Measurements from ENCODE around the gene USP20. TPM values are rescaled to one million over a fixed set of nuclear protein-coding genes. Genes with fewer than 3 reads are reported as not detected.

USP20 gene
- total and polyA plus RNA-seq, 4 donors: 15.9 to 108 (median 45.3) TPM

- no peak for ATAC-seq (ENCODE audit: low FRiP score)
These were observed 31.6 kb upstream of the USP20 start for GRCh38 chr9:129803676-129804060.

GRCh38 chr9:129806061-129806460 lies 29.2 kb upstream of the USP20 start:
- no peak for ATAC-seq (ENCODE audit: low FRiP score)
- H3K36me3 ChIP-seq (ENCODE audit: control insufficient read depth in 1 of 2, insufficient read depth in 2 of 2, low read length in 1 of 2): peaks cover 0 to 3% of the 10 kb centered on the region in 2 donors
- intact Hi-C loops (cut with DNase I): no loop called here
- no peak overlapping the region for H3K4me3 ChIP-seq (ENCODE audit: low read length in 2 of 2)
- H3K27me3 ChIP-seq (ENCODE audit: control insufficient read depth in 1 of 2, insufficient read depth in 2 of 2, low read length in 1 of 2): no peaks in the 10 kb centered on the region
- no peak for DNase-seq
- WGBS, 2 donors: 73 to 77% methylated on average over 4 of the region's 4 CpGs
- H3K9me3 ChIP-seq (ENCODE audit: control insufficient read depth, low read length): no peaks in the 10 kb centered on the region
- no peak overlapping the region for H3K27ac ChIP-seq (ENCODE audit: low read depth in 1 of 2, low read length in 2 of 2)
- H3K4me1 ChIP-seq (ENCODE audit: control insufficient read depth in 1 of 2, insufficient read depth in 2 of 2, low read length in 2 of 2): no peaks in the 10 kb centered on the region

More at GRCh38 chr9:129803676-129804060, 31.6 kb upstream of the USP20 start:
- Histone ChIP-seq H3K4me1 (ENCODE audit: control insufficient read depth in 1 of 2, insufficient read depth in 2 of 2, low read length in 2 of 2) (no peaks in the 10 kb centered on the region), H3K36me3 (ENCODE audit: control insufficient read depth in 1 of 2, insufficient read depth in 2 of 2, low read length in 1 of 2) (no peaks in the 10 kb centered on the region), H3K27ac (ENCODE audit: low read depth in 1 of 2, low read length in 2 of 2) (no peak overlapping the region), H3K9me3 (ENCODE audit: control insufficient read depth, low read length) (no peaks in the 10 kb centered on the region), H3K27me3 (ENCODE audit: control insufficient read depth in 1 of 2, insufficient read depth in 2 of 2, low read length in 1 of 2) (no peaks in the 10 kb centered on the region), H3K4me3 (ENCODE audit: low read length in 2 of 2) (peak overlapping the region; percentile 72 to 75)
- WGBS, 2 donors: 1% methylated on average over 14 of the region's 14 CpGs
- intact Hi-C loops (cut with DNase I): no loop called here
- DNase-seq: no peak

GRCh38 chr9:129809346-129809745 lies 25.9 kb upstream of the USP20 start:
- ATAC-seq (ENCODE audit: low FRiP score) (no peak), DNase-seq (no peak)
- 85 to 86% methylated on average over 11 of the region's 11 CpGs for WGBS, 2 donors
- Histone ChIP-seq H3K27ac (ENCODE audit: low read depth in 1 of 2, low read length in 2 of 2) (no peak overlapping the region), H3K4me1 (ENCODE audit: control insufficient read depth in 1 of 2, insufficient read depth in 2 of 2, low read length in 2 of 2) (no peaks in the 10 kb centered on the region), H3K36me3 (ENCODE audit: control insufficient read depth in 1 of 2, insufficient read depth in 2 of 2, low read length in 1 of 2) (peaks cover 0 to 3% of the 10 kb centered on the region in 2 donors), H3K9me3 (ENCODE audit: control insufficient read depth, low read length) (no peaks in the 10 kb centered on the region), H3K4me3 (ENCODE audit: low read length in 2 of 2) (no peak overlapping the region), H3K27me3 (ENCODE audit: control insufficient read depth in 1 of 2, insufficient read depth in 2 of 2, low read length in 1 of 2) (no peaks in the 10 kb centered on the region)
- intact Hi-C loops (cut with DNase I): no loop called here

GRCh38 chr9:129810116-129810515 lies 25.1 kb upstream of the USP20 start:
- Histone ChIP-seq H3K36me3 (ENCODE audit: control insufficient read depth in 1 of 2, insufficient read depth in 2 of 2, low read length in 1 of 2) (peaks cover 0 to 3% of the 10 kb centered on the region in 2 donors), H3K4me1 (ENCODE audit: control insufficient read depth in 1 of 2, insufficient read depth in 2 of 2, low read length in 2 of 2) (no peaks in the 10 kb centered on the region), H3K27ac (ENCODE audit: low read depth in 1 of 2, low read length in 2 of 2) (no peak overlapping the region), H3K4me3 (ENCODE audit: low read length in 2 of 2) (no peak overlapping the region), H3K27me3 (ENCODE audit: control insufficient read depth in 1 of 2, insufficient read depth in 2 of 2, low read length in 1 of 2) (no peaks in the 10 kb centered on the region), H3K9me3 (ENCODE audit: control insufficient read depth, low read length) (no peaks in the 10 kb centered on the region)
- 84 to 86% methylated on average over 11 of the region's 11 CpGs for WGBS, 2 donors
- DNase-seq (no peak), ATAC-seq (ENCODE audit: low FRiP score) (no peak)
- intact Hi-C loops (cut with DNase I): no loop called here

- DNase-seq (no peak), ATAC-seq (ENCODE audit: low FRiP score) (no peak)
- no peaks in the 10 kb centered on the region for H3K9me3 ChIP-seq (ENCODE audit: control insufficient read depth, low read length)
- no peak overlapping the region for H3K4me3 ChIP-seq (ENCODE audit: low read length in 2 of 2)
- H3K36me3 ChIP-seq (ENCODE audit: control insufficient read depth in 1 of 2, insufficient read depth in 2 of 2, low read length in 1 of 2): peaks cover 0 to 3% of the 10 kb centered on the region in 2 donors
- H3K27ac ChIP-seq (ENCODE audit: low read depth in 1 of 2, low read length in 2 of 2): no peak overlapping the region
- H3K27me3 ChIP-seq (ENCODE audit: control insufficient read depth in 1 of 2, insufficient read depth in 2 of 2, low read length in 1 of 2): no peaks in the 10 kb centered on the region
- WGBS, 2 donors: 78% methylated on average over 6 of the region's 6 CpGs
- H3K4me1 ChIP-seq (ENCODE audit: control insufficient read depth in 1 of 2, insufficient read depth in 2 of 2, low read length in 2 of 2): no peaks in the 10 kb centered on the region
- intact Hi-C loops (cut with DNase I): no loop called here
These were observed 24.5 kb upstream of the USP20 start for GRCh38 chr9:129810788-129811187.

- Histone ChIP-seq H3K9me3 (ENCODE audit: control insufficient read depth, low read length) (no peaks in the 10 kb centered on the region), H3K4me3 (ENCODE audit: low read length in 2 of 2) (no peak overlapping the region), H3K4me1 (ENCODE audit: control insufficient read depth in 1 of 2, insufficient read depth in 2 of 2, low read length in 2 of 2) (no peaks in the 10 kb centered on the region), H3K27me3 (ENCODE audit: control insufficient read depth in 1 of 2, insufficient read depth in 2 of 2, low read length in 1 of 2) (no peaks in the 10 kb centered on the region), H3K36me3 (ENCODE audit: control insufficient read depth in 1 of 2, insufficient read depth in 2 of 2, low read length in 1 of 2) (peaks cover 0 to 3% of the 10 kb centered on the region in 2 donors), H3K27ac (ENCODE audit: low read depth in 1 of 2, low read length in 2 of 2) (no peak overlapping the region)
- intact Hi-C loops (cut with DNase I): no loop called here
- WGBS, 2 donors: 81 to 82% methylated on average over 6 of the region's 6 CpGs
- ATAC-seq (ENCODE audit: low FRiP score) (no peak), DNase-seq (no peak)
These were observed 23.3 kb upstream of the USP20 start for GRCh38 chr9:129811967-129812363.

GRCh38 chr9:129812385-129812784 lies 22.9 kb upstream of the USP20 start:
- Histone ChIP-seq H3K36me3 (ENCODE audit: control insufficient read depth in 1 of 2, insufficient read depth in 2 of 2, low read length in 1 of 2) (peaks cover 0 to 4% of the 10 kb centered on the region in 2 donors), H3K27ac (ENCODE audit: low read depth in 1 of 2, low read length in 2 of 2) (no peak overlapping the region), H3K4me3 (ENCODE audit: low read length in 2 of 2) (no peak overlapping the region), H3K27me3 (ENCODE audit: control insufficient read depth in 1 of 2, insufficient read depth in 2 of 2, low read length in 1 of 2) (no peaks in the 10 kb centered on the region), H3K4me1 (ENCODE audit: control insufficient read depth in 1 of 2, insufficient read depth in 2 of 2, low read length in 2 of 2) (no peaks in the 10 kb centered on the region), H3K9me3 (ENCODE audit: control insufficient read depth, low read length) (no peaks in the 10 kb centered on the region)
- intact Hi-C loops (cut with DNase I): no loop called here
- 83 to 86% methylated on average over 9 of the region's 9 CpGs for WGBS, 2 donors
- no peak for DNase-seq
- no peak for ATAC-seq (ENCODE audit: low FRiP score)

- H3K4me1 ChIP-seq (ENCODE audit: control insufficient read depth in 1 of 2, insufficient read depth in 2 of 2, low read length in 2 of 2): no peaks in the 10 kb centered on the region
- no peak for DNase-seq
- H3K36me3 ChIP-seq (ENCODE audit: control insufficient read depth in 1 of 2, insufficient read depth in 2 of 2, low read length in 1 of 2): peaks cover 0 to 4% of the 10 kb centered on the region in 2 donors
- H3K4me3 ChIP-seq (ENCODE audit: low read length in 2 of 2): no peak overlapping the region
- WGBS, 2 donors: 71 to 77% methylated on average over 9 of the region's 9 CpGs
- no peaks in the 10 kb centered on the region for H3K27me3 ChIP-seq (ENCODE audit: control insufficient read depth in 1 of 2, insufficient read depth in 2 of 2, low read length in 1 of 2)
- ATAC-seq (ENCODE audit: low FRiP score): no peak
- intact Hi-C loops (cut with DNase I): no loop called here
- no peaks in the 10 kb centered on the region for H3K9me3 ChIP-seq (ENCODE audit: control insufficient read depth, low read length)
- H3K27ac ChIP-seq (ENCODE audit: low read depth in 1 of 2, low read length in 2 of 2): no peak overlapping the region
These were observed 21.6 kb upstream of the USP20 start for GRCh38 chr9:129813661-129814060.

- ATAC-seq (ENCODE audit: low FRiP score) (no peak), DNase-seq (no peak)
- H3K27me3 ChIP-seq (ENCODE audit: control insufficient read depth in 1 of 2, insufficient read depth in 2 of 2, low read length in 1 of 2): no peaks in the 10 kb centered on the region
- no peaks in the 10 kb centered on the region for H3K4me1 ChIP-seq (ENCODE audit: control insufficient read depth in 1 of 2, insufficient read depth in 2 of 2, low read length in 2 of 2)
- H3K36me3 ChIP-seq (ENCODE audit: control insufficient read depth in 1 of 2, insufficient read depth in 2 of 2, low read length in 1 of 2): peaks cover 0 to 2% of the 10 kb centered on the region in 2 donors
- no peak overlapping the region for H3K27ac ChIP-seq (ENCODE audit: low read depth in 1 of 2, low read length in 2 of 2)
- 84% methylated on average over 17 of the region's 17 CpGs for WGBS, 2 donors
- H3K4me3 ChIP-seq (ENCODE audit: low read length in 2 of 2): no peak overlapping the region
- intact Hi-C loops (cut with DNase I): no loop called here
- H3K9me3 ChIP-seq (ENCODE audit: control insufficient read depth, low read length): no peaks in the 10 kb centered on the region
These were observed 20.6 kb upstream of the USP20 start for GRCh38 chr9:129814432-129815223.

Data from aorta (tissue), 5 donors.